Endothelial cell of umbilical vein (primary cell): ENCODE measurements around the gene CAPN8. TPM values are rescaled to one million over a fixed set of nuclear protein-coding genes. Genes with fewer than 3 reads are reported as not detected.

Experiments
- BruUV-seq: library from RNA; stranded (reverse); fragments of 400-500 nt; replicated peaks from 2 replicates; lab custom pipeline; 2021; lab: Mats Ljungman, UMichigan
- CTCF ChIA-PET: fragments of 300-600, 350-600 bp; sonication (Branson Sonifier 250); formaldehyde crosslinking; loops from one replicate; lab custom pipeline; 2021; ENCODE audit warnings: antibody characterized with exemption, inconsistent platforms; lab: Charles Lee
- POLR2A ChIA-PET: fragments of 300-600, 350-600 bp; sonication (Branson Sonifier 250); formaldehyde crosslinking; loops from one replicate; lab custom pipeline; 2021; ENCODE audit warnings: antibody characterized with exemption, inconsistent platforms; lab: Charles Lee
- DNase-seq: peaks from one replicate; pipeline ENCODE4 v3.0.0-alpha.2; 2011; ENCODE audit warnings: low read depth, low spot score
- FAIRE-seq: peaks from 2 replicates; lab custom pipeline; 2011; peaks lifted over from hg19 to GRCh38; lab: Jason Lieb, UNC
- H2AFZ ChIP-seq: 2 replicates; pipeline ENCODE4 v1.6.0; 2012; ENCODE audit warnings: low read depth, low read length, control low read depth, inconsistent platforms
- H3K27ac ChIP-seq: 2 replicates; pipeline ENCODE4 v1.5.1; 2011; ENCODE audit warnings: low read depth, mild to moderate bottlenecking, control low read depth, low read length, moderate library complexity; ENCODE audit not compliant: insufficient read depth
- H3K27me3 ChIP-seq, 2 experiments: 2 replicates each; pipeline versions ENCODE4 v1.6.0 to v1.6.1; 2011; ENCODE audit warnings: low read length in 2 of 2, mixed read lengths in 1 of 2; ENCODE audit not compliant: control insufficient read depth in 2 of 2, insufficient read depth in 2 of 2
- H3K36me3 ChIP-seq, 2 experiments: 2 replicates in 1 of 2; 3 replicates in 1 of 2; pipeline ENCODE4 v1.5.1; 2011; ENCODE audit warnings: low read length in 2 of 2, mild to moderate bottlenecking in 1 of 2, moderate library complexity in 1 of 2; ENCODE audit not compliant: control insufficient read depth in 2 of 2, insufficient read depth in 2 of 2; ENCODE audit errors: extremely low read depth in 1 of 2
- H3K4me1 ChIP-seq: 3 replicates; pipeline ENCODE4 v1.5.1; 2011; ENCODE audit warnings: mild to moderate bottlenecking, low read length; ENCODE audit not compliant: control insufficient read depth, insufficient read depth; ENCODE audit errors: extremely low read depth
- H3K4me2 ChIP-seq: 2 replicates; pipeline ENCODE4 v1.6.1; 2011; ENCODE audit warnings: low read length, control low read depth, mixed read lengths; ENCODE audit not compliant: insufficient read depth
- H3K4me3 ChIP-seq, 3 experiments: fragments of 200-600 bp in 1 of 3; sonication (generic), shearing (Covaris generic) in 1 of 3; replicated peaks in 1 of 3; 2 replicates each; pipeline ENCODE4 v1.5.1; 2011 to 2016; ENCODE audit warnings: control low read depth in 3 of 3, low read length in 3 of 3, mild to moderate bottlenecking in 2 of 3, inconsistent platforms in 1 of 3, low read depth in 1 of 3, moderate library complexity in 1 of 3; ENCODE audit not compliant: insufficient read depth in 1 of 3
- H3K79me2 ChIP-seq: 2 replicates; pipeline ENCODE4 v1.6.0; 2012; ENCODE audit warnings: low read length, inconsistent platforms; ENCODE audit not compliant: control insufficient read depth, insufficient read depth
- H3K9ac ChIP-seq: replicated peaks from 2 replicates; pipeline ENCODE3; 2011; ENCODE audit warnings: low read length, control low read depth; ENCODE audit not compliant: insufficient read depth; ENCODE audit errors: extremely low read depth
- H3K9me1 ChIP-seq: replicated peaks from 3 replicates; pipeline ENCODE4 v1.6.0; 2011; ENCODE audit warnings: mild to moderate bottlenecking, low read length; ENCODE audit not compliant: control insufficient read depth, insufficient read depth; ENCODE audit errors: extremely low read depth
- H3K9me3 ChIP-seq: replicated peaks from 2 replicates; pipeline ENCODE4 v1.5.1; 2012; ENCODE audit warnings: low read length, inconsistent platforms; ENCODE audit not compliant: control insufficient read depth, insufficient read depth
- H4K20me1 ChIP-seq: replicated peaks from 2 replicates; pipeline ENCODE3; 2011; ENCODE audit warnings: mild to moderate bottlenecking, low read length; ENCODE audit not compliant: control insufficient read depth, insufficient read depth; ENCODE audit errors: extremely low read depth
- EZH2 ChIP-seq: IDR thresholded peaks from 2 replicates; pipeline ENCODE4 v1.6.1; 2012; ENCODE audit warnings: borderline replicate concordance, low read depth, mild to moderate bottlenecking, moderate library complexity, low read length, inconsistent platforms; ENCODE audit not compliant: severe bottlenecking
- FOS ChIP-seq: IDR thresholded peaks from 2 replicates; pipeline ENCODE4 v1.6.1; 2011; ENCODE audit warnings: mild to moderate bottlenecking, low read length, moderate library complexity, borderline replicate concordance; ENCODE audit not compliant: insufficient read depth
- GATA2 ChIP-seq: IDR thresholded peaks from 2 replicates; pipeline ENCODE4 v1.7.0; 2011; ENCODE audit warnings: low read depth, mild to moderate bottlenecking, moderate library complexity, mixed read lengths, low read length; ENCODE audit not compliant: insufficient read length, insufficient read depth
- JUN ChIP-seq: IDR thresholded peaks from 2 replicates; pipeline ENCODE4 v1.6.1; 2011; ENCODE audit warnings: borderline replicate concordance, low read depth; ENCODE audit not compliant: insufficient read length, insufficient read depth
- MYC ChIP-seq: IDR thresholded peaks from one replicate; pipeline ENCODE4 v1.6.1; 2011; ENCODE audit warnings: mild to moderate bottlenecking, low read depth, low read length
- POLR2A ChIP-seq: IDR thresholded peaks from 2 replicates; pipeline ENCODE4 v1.6.1; 2012; ENCODE audit warnings: low read depth, mild to moderate bottlenecking, control low read depth, low read length
- POLR2AphosphoS5 ChIP-seq: IDR thresholded peaks from 2 replicates; pipeline ENCODE4 v1.6.1; 2012; ENCODE audit warnings: low read depth, mild to moderate bottlenecking, control low read depth, low read length, moderate library complexity; ENCODE audit not compliant: insufficient read depth
- dilution Hi-C: fragments of 300-500 bp; cut with MboI; formaldehyde crosslinking; loops from one replicate; pipeline ENCODE4 v1.15.0; 2019; ENCODE audit warnings: low sequenced_read_pairs; ENCODE audit not compliant: extremely low pct_ligation_motif_present
- intact Hi-C: fragments of 100-400 bp; cut with micrococcal nuclease; formaldehyde crosslinking; loops from one replicate; pipeline ENCODE4 v1.10.0; 2022
- polyA plus RNA-seq, 4 experiments: library from polyadenylated mRNA; depleted of rRNA in 3 of 4; stranded (reverse) in 3 of 4; unstranded in 1 of 4; fragments of >200 nt; gene quantifications; 2 replicates each; pipeline versions ENCODE4 v1.2.1 to v1.2.3, GENCODE V29; 2011 to 2012; ENCODE audit warnings: missing spikeins in 1 of 4
- total RNA-seq: library from RNA; stranded (reverse); gene quantifications from 2 replicates; pipeline ENCODE4 v1.2.3, GENCODE V29; 2021
- TF ChIP-seq, protein P1 (sequence below): IDR thresholded peaks from 2 replicates; pipeline ENCODE4 v1.6.1; 2011; ENCODE audit not compliant: insufficient read depth, insufficient read length
- TF ChIP-seq, protein P2 (sequence below), 2 donors: IDR thresholded peaks; 1 replicate in 1 of 2; 2 replicates in 1 of 2; pipeline ENCODE4 v1.5.1; 2011; ENCODE audit warnings: low read length in 2 of 2, mild to moderate bottlenecking in 2 of 2, moderate library complexity in 2 of 2, control low read depth in 1 of 2, inconsistent platforms in 1 of 2, low read depth in 1 of 2; ENCODE audit not compliant: insufficient read depth in 1 of 2; ENCODE audit errors: extremely low read depth in 1 of 2

CAPN8 gene
- total and polyA plus RNA-seq, 2 donors (not counting 3 experiments of a cell fraction or from before 2014, with no cell fraction given): not detected

DNA sequence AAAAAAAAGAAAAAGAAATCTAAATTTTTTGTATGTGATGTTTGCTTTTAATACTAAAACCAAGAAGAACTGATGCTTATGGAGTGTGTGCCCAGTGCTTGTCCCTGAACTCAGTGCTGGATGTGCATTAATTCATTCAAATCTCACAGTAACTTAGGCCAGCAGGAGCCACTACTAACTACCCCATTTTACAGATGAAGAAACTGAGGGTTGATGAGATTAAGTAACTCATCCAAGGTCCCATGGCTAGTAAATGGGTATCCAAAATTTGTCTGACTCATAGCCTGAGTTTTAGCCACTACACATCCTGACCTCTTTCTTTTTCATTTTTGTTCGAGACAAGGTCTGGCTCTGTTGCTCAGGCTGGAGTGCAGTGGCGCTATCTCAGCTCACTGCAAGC is 144.4 kb downstream of the CAPN8 start:
- H2AFZ ChIP-seq: no peak overlapping the region
- TF ChIP-seq GATA2 (no peak), FOS (no peak), POLR2AphosphoS5 (no peak), JUN (no peak), POLR2A (no peak), MYC (no peak), EZH2 (no peak)
- TF ChIP-seq, protein P1, sequence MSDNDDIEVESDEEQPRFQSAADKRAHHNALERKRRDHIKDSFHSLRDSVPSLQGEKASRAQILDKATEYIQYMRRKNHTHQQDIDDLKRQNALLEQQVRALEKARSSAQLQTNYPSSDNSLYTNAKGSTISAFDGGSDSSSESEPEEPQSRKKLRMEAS: no peak
- TF ChIP-seq, protein P2, sequence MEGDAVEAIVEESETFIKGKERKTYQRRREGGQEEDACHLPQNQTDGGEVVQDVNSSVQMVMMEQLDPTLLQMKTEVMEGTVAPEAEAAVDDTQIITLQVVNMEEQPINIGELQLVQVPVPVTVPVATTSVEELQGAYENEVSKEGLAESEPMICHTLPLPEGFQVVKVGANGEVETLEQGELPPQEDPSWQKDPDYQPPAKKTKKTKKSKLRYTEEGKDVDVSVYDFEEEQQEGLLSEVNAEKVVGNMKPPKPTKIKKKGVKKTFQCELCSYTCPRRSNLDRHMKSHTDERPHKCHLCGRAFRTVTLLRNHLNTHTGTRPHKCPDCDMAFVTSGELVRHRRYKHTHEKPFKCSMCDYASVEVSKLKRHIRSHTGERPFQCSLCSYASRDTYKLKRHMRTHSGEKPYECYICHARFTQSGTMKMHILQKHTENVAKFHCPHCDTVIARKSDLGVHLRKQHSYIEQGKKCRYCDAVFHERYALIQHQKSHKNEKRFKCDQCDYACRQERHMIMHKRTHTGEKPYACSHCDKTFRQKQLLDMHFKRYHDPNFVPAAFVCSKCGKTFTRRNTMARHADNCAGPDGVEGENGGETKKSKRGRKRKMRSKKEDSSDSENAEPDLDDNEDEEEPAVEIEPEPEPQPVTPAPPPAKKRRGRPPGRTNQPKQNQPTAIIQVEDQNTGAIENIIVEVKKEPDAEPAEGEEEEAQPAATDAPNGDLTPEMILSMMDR (IDR thresholded peaks at IDR 0.05; ENCODE audit: extremely low read depth in 1 of 2, insufficient read depth in 1 of 2, low read depth in 1 of 2, low read length in 2 of 2): no peak
- no peaks in the 10 kb centered on the region for H4K20me1 ChIP-seq
- H3K27me3 ChIP-seq: no peaks in the 10 kb centered on the region
- no peaks in the 10 kb centered on the region for H3K36me3 ChIP-seq
- H3K9ac ChIP-seq: no peak overlapping the region
- H3K4me2 ChIP-seq: no peak overlapping the region
- no peak overlapping the region for H3K4me3 ChIP-seq
- dilution Hi-C loops (no loop called here), intact Hi-C loops (no loop called here)
- H3K9me3 ChIP-seq: no peaks in the 10 kb centered on the region
- no peak for FAIRE-seq
- no peaks in the 10 kb centered on the region for H3K9me1 ChIP-seq
- no peaks in the 10 kb centered on the region for H3K4me1 ChIP-seq
- no peak overlapping the region for H3K27ac ChIP-seq
- CTCF ChIA-PET: no interaction called here
- BruUV-seq: no TSS peak
- POLR2A ChIA-PET: no interaction called here
- no peaks in the 10 kb centered on the region for H3K79me2 ChIP-seq
- DNase-seq: no peak
